ENCODE results near the gene LNX2. TPM values are rescaled to one million over a fixed set of nuclear protein-coding genes. Genes with fewer than 3 reads are reported as not detected.

The LNX2 gene
- total and polyA plus RNA-seq, 2 donors (not counting 1 experiment from before 2014, with no cell fraction given), result 2.9 to 10.9 TPM

GRCh38 chr13:27573265-27573664, 47.1 kb downstream of the LNX2 start:
- ChIA-PET POLR2A (no interaction called here), CTCF (interaction anchor here (1.1 to 1.6 kb wide), 2 partner anchors 9 to 47 kb away, joined by 4 to 5 read pairs; partner anchors contain the start of gene LNX2)
- ATAC-seq (ENCODE audit: low read depth), result no peak
- Histone ChIP-seq H3K4me2 (replicated peaks; ENCODE audit: low read depth, low read length, poor library complexity, severe bottlenecking) (no peak overlapping the region), H3K9ac (ENCODE audit: low read length) (no peak overlapping the region), H2AFZ (ENCODE audit: insufficient read depth, low read depth, low read length, poor library complexity, severe bottlenecking) (no peak overlapping the region), H3K27me3 (replicated peaks in 1 of 4; ENCODE audit: control extremely low read depth in 1 of 4, control insufficient read depth in 3 of 4, insufficient read depth in 4 of 4, low read length in 3 of 4) (no peaks in the 10 kb centered on the region), H3K4me1 (ENCODE audit: control insufficient read depth in 2 of 2, insufficient read depth in 2 of 2, low read length in 2 of 2) (no peaks in the 10 kb centered on the region), H3K4me3 (ENCODE audit: control extremely low read depth in 1 of 5, extremely low read depth in 1 of 5, insufficient read depth in 1 of 5, low read depth in 2 of 5, low read length in 4 of 5) (no peak overlapping the region), H4K20me1 (ENCODE audit: control insufficient read depth, insufficient read depth, low read length, poor library complexity, severe bottlenecking) (peaks cover 5% of the 10 kb centered on the region), H3K27ac (ENCODE audit: low read length in 2 of 2) (no peak overlapping the region), H3K79me2 (ENCODE audit: control insufficient read depth, insufficient read depth, low read length) (peaks cover 6% of the 10 kb centered on the region), H3K9me3 (ENCODE audit: control extremely low read depth in 1 of 3, control insufficient read depth in 2 of 3, insufficient read depth in 1 of 3, low read length in 2 of 3) (no peaks in the 10 kb centered on the region), H3K36me3 (replicated peaks in 1 of 2; ENCODE audit: control extremely low read depth in 1 of 2, control insufficient read depth in 1 of 2, extremely low read depth in 1 of 2, insufficient read depth in 2 of 2, low read length in 1 of 2) (peaks cover 7 to 12% of the 10 kb centered on the region in 2 experiments)
- no peaks in the 10 kb centered on the region for H3K9me3 Mint-ChIP-seq (ENCODE audit: insufficient read depth)
- intact Hi-C loops (cut with micrococcal nuclease), result no loop called here
- no peaks in the 10 kb centered on the region for H3K27me3 Mint-ChIP-seq
- H3K4me3 Mint-ChIP-seq, result no peak overlapping the region
- no peak for DNase-seq
- TF ChIP-seq CTCF (IDR thresholded peaks at IDR 0.05) (no peak), EZH2 (IDR thresholded peaks at IDR 0.05; ENCODE audit: borderline replicate concordance, insufficient read depth, low read depth, low read length, poor library complexity, severe bottlenecking) (no peak)
- no CpG with 5 or more reads among the region's 2 CpGs for WGBS (ENCODE audit: insufficient coverage)
- H3K27ac Mint-ChIP-seq, result no peak overlapping the region
- peaks cover 11% of the 10 kb centered on the region for H3K4me1 Mint-ChIP-seq

- Histone ChIP-seq H4K20me1 (ENCODE audit: control insufficient read depth, insufficient read depth, low read length, poor library complexity, severe bottlenecking) (peaks cover 5% of the 10 kb centered on the region), H3K27me3 (replicated peaks in 1 of 4; ENCODE audit: control extremely low read depth in 1 of 4, control insufficient read depth in 3 of 4, insufficient read depth in 4 of 4, low read length in 3 of 4) (no peaks in the 10 kb centered on the region), H3K27ac (ENCODE audit: low read length in 2 of 2) (no peak overlapping the region), H3K9me3 (ENCODE audit: control extremely low read depth in 1 of 3, control insufficient read depth in 2 of 3, insufficient read depth in 1 of 3, low read length in 2 of 3) (no peaks in the 10 kb centered on the region), H3K4me1 (ENCODE audit: control insufficient read depth in 2 of 2, insufficient read depth in 2 of 2, low read length in 2 of 2) (no peaks in the 10 kb centered on the region), H3K79me2 (ENCODE audit: control insufficient read depth, insufficient read depth, low read length) (peaks cover 6% of the 10 kb centered on the region), H3K4me2 (replicated peaks; ENCODE audit: low read depth, low read length, poor library complexity, severe bottlenecking) (no peak overlapping the region), H3K4me3 (ENCODE audit: control extremely low read depth in 1 of 5, extremely low read depth in 1 of 5, insufficient read depth in 1 of 5, low read depth in 2 of 5, low read length in 4 of 5) (no peak overlapping the region), H3K36me3 (replicated peaks in 1 of 2; ENCODE audit: control extremely low read depth in 1 of 2, control insufficient read depth in 1 of 2, extremely low read depth in 1 of 2, insufficient read depth in 2 of 2, low read length in 1 of 2) (peaks cover 7 to 19% of the 10 kb centered on the region in 2 experiments), H3K9ac (ENCODE audit: low read length) (no peak overlapping the region), H2AFZ (ENCODE audit: insufficient read depth, low read depth, low read length, poor library complexity, severe bottlenecking) (no peak overlapping the region)
- ChIA-PET POLR2A (interaction anchor here (0.5 kb wide), 1 partner anchor 127 kb away, joined by 4 read pairs; no protein-coding TSS in a partner anchor), CTCF (interaction anchor here (1.6 kb wide), 1 partner anchor 48 kb away, joined by 5 read pairs; the partner anchor contains the start of gene LNX2)
- ATAC-seq (ENCODE audit: low read depth), result no peak
- H3K27me3 Mint-ChIP-seq, result no peaks in the 10 kb centered on the region
- no peaks in the 10 kb centered on the region for H3K9me3 Mint-ChIP-seq (ENCODE audit: insufficient read depth)
- no peak overlapping the region for H3K27ac Mint-ChIP-seq
- TF ChIP-seq CTCF (IDR thresholded peaks at IDR 0.05) (no peak), EZH2 (IDR thresholded peaks at IDR 0.05; ENCODE audit: borderline replicate concordance, insufficient read depth, low read depth, low read length, poor library complexity, severe bottlenecking) (no peak)
- no peak for DNase-seq
- intact Hi-C loops (cut with micrococcal nuclease), result no loop called here
- H3K4me1 Mint-ChIP-seq, result peaks cover 11% of the 10 kb centered on the region
- H3K4me3 Mint-ChIP-seq, result no peak overlapping the region
These were observed 48.0 kb downstream of the LNX2 start for GRCh38 chr13:27572234-27572901.
